Gastroesophageal sphincter (tissue), 4 donors: Measurements from ENCODE around the gene VSTM2L. TPM values are rescaled to one million over a fixed set of nuclear protein-coding genes. Genes with fewer than 3 reads are reported as not detected.

ENCODE experiments used
- ATAC-seq: fragments of 150-250 bp; one replicate; pipeline ENCODE4 v1.9.1; 2016; ENCODE audit warnings: mild to moderate bottlenecking, moderate library complexity
- H3K27ac ChIP-seq, 4 donors: fragments of 200-600 bp; sonication (generic) in 3 of 4; 1 replicate in 3 of 4; 2 replicates in 1 of 4; pipeline ENCODE4 v1.5.1; 2016 to 2019
- H3K27me3 ChIP-seq: fragments of 200-600 bp; sonication (generic); one replicate; pipeline ENCODE4 v1.5.1; 2019
- H3K36me3 ChIP-seq, 2 donors: fragments of 200-600 bp; sonication (generic); one replicate each; pipeline ENCODE4 v1.5.1; 2019; ENCODE audit warnings: control low read depth in 1 of 2
- H3K4me1 ChIP-seq, 3 donors: fragments of 200-600 bp; sonication (generic); 1 replicate in 2 of 3; 2 replicates in 1 of 3; pipeline ENCODE4 v1.5.1; 2016 to 2019; ENCODE audit warnings: control low read depth in 2 of 3
- H3K4me3 ChIP-seq, 2 donors: fragments of 200-600 bp; sonication (generic); one replicate each; pipeline ENCODE4 v1.5.1; 2019; ENCODE audit warnings: mild to moderate bottlenecking in 1 of 2, moderate library complexity in 1 of 2
- H3K9me3 ChIP-seq, 3 donors: fragments of 200-600 bp; sonication (generic); one replicate each; pipeline ENCODE4 v1.5.1; 2017 to 2019; ENCODE audit warnings: control low read depth in 2 of 3
- CTCF ChIP-seq, 4 experiments: fragments of 200-600 bp in 2 of 4; fragments of 450-650 bp in 2 of 4; sonication (generic) in 1 of 4; IDR thresholded peaks; one replicate each; pipeline ENCODE4 v1.5.1; 2017 to 2019; ENCODE audit warnings: antibody characterized with exemption in 4 of 4, mild to moderate bottlenecking in 2 of 4, moderate library complexity in 2 of 4
- EP300 ChIP-seq: sonication (generic); formaldehyde crosslinking; IDR thresholded peaks from one replicate; pipeline ENCODE4 v1.6.1; 2017; ENCODE audit warnings: antibody characterized with exemption, mild to moderate bottlenecking
- POLR2A ChIP-seq, 2 donors: fragments of 450-650 bp; IDR thresholded peaks; one replicate each; pipeline ENCODE4 v1.6.1; 2017; ENCODE audit warnings: antibody characterized with exemption in 2 of 2, mild to moderate bottlenecking in 2 of 2, moderate library complexity in 1 of 2
- POLR2AphosphoS5 ChIP-seq: sonication (generic); formaldehyde crosslinking; IDR thresholded peaks from one replicate; pipeline ENCODE4 v1.6.1; 2017; ENCODE audit warnings: antibody characterized with exemption
- WGBS, 2 donors: methylation state at CpG; one replicate each; pipeline ENCODE4 v1.1.5; 2018; ENCODE audit warnings: low coverage in 1 of 2; 5-methylcytosine and 5-hydroxymethylcytosine counted together
- total RNA-seq, 4 donors: library from RNA; depleted of rRNA; stranded (reverse); fragments of >200 nt; gene quantifications; one replicate each; pipeline ENCODE4 v1.1.0, GENCODE V29; 2016

Gene VSTM2L
- total RNA-seq, 4 donors from 2014 or later, result 0.94 to 8.5 (median 7.0) TPM

DNA sequence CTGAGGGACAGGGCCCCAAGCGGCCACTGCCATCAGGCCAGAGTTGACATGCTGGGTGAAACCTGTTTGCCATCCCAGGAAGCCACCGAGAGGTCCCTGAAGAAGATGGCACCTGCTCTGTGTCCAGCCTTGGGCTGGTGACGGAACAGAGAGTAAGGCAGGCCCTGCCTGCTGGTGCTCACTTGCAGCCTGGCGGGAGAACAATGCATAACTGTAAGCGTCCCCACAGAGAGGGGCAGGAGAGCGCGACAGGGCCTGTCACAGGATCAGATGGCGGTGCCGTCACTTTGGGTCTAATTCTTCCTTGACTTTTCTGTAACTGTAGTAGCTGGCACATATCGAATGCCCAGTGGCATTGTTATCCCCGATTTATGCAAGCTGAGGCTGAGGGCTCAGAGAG, 29.0 kb upstream of the VSTM2L start:
- no peak for ATAC-seq
- H3K27me3 ChIP-seq, result no peaks in the 10 kb centered on the region
- H3K36me3 ChIP-seq, result peaks cover 0 to 68% of the 10 kb centered on the region in 2 donors
- peaks cover 0 to 7% (median 0%) of the 10 kb centered on the region in 3 donors for H3K4me1 ChIP-seq
- no peak overlapping the region for H3K27ac ChIP-seq
- H3K9me3 ChIP-seq, result no peaks in the 10 kb centered on the region
- TF ChIP-seq POLR2AphosphoS5 (no peak), CTCF (IDR thresholded peaks at IDR 0.05) (no peak), POLR2A (IDR thresholded peaks at IDR 0.05) (no peak), EP300 (no peak)
- WGBS, 2 donors, result 93 to 100% methylated on average over 2 of the region's 11 CpGs
- H3K4me3 ChIP-seq, result no peak overlapping the region

- Histone ChIP-seq H3K4me1 (peaks cover 0 to 1% (median 0%) of the 10 kb centered on the region in 3 donors), H3K9me3 (no peaks in the 10 kb centered on the region), H3K36me3 (peaks cover 0 to 51% of the 10 kb centered on the region in 2 donors), H3K4me3 (no peak overlapping the region), H3K27me3 (no peaks in the 10 kb centered on the region), H3K27ac (no peak overlapping the region)
- TF ChIP-seq POLR2AphosphoS5 (no peak), POLR2A (IDR thresholded peaks at IDR 0.05) (no peak), CTCF (IDR thresholded peaks at IDR 0.05) (no peak), EP300 (no peak)
- ATAC-seq, result no peak
- whole genome bisulfite sequencing, 2 donors, result 97% methylated on average over 4 of the region's 24 CpGs; no CpG with 5 or more reads in 1 of the 2 donors
These were observed 27.3 kb upstream of the VSTM2L start for GRCh38 chr20:37875460-37876175.

DNA sequence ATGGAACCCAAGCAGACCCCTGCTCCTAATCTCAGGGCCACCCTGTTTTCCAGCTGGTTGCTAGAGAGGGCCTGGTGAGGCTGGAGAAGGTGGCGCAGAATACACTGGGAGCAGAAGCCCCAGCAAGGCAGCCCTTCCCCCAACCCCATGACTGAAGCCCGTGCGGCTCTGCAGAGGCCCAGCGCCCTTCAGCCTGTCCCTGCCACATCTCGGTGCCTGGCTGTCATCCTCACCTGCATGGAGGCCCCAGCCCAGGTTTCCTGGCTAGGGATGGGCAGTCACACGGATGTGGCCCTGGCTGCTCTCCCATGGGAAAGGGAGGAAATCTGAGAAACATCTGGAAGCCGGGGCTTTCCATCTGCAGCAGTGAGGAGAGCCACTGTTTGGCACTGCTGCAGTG, 26.1 kb upstream of the VSTM2L start:
- Histone ChIP-seq H3K4me1 (peaks cover 0 to 6% (median 0%) of the 10 kb centered on the region in 3 donors), H3K4me3 (no peak overlapping the region), H3K27ac (no peak overlapping the region), H3K36me3 (peaks cover 0 to 38% of the 10 kb centered on the region in 2 donors), H3K27me3 (no peaks in the 10 kb centered on the region), H3K9me3 (no peaks in the 10 kb centered on the region)
- 20 to 70% methylated on average over 1 to 2 of the region's 7 CpGs for WGBS, 2 donors
- no peak for ATAC-seq
- TF ChIP-seq EP300 (no peak), CTCF (IDR thresholded peaks at IDR 0.05) (no peak), POLR2AphosphoS5 (no peak), POLR2A (IDR thresholded peaks at IDR 0.05) (no peak)

DNA sequence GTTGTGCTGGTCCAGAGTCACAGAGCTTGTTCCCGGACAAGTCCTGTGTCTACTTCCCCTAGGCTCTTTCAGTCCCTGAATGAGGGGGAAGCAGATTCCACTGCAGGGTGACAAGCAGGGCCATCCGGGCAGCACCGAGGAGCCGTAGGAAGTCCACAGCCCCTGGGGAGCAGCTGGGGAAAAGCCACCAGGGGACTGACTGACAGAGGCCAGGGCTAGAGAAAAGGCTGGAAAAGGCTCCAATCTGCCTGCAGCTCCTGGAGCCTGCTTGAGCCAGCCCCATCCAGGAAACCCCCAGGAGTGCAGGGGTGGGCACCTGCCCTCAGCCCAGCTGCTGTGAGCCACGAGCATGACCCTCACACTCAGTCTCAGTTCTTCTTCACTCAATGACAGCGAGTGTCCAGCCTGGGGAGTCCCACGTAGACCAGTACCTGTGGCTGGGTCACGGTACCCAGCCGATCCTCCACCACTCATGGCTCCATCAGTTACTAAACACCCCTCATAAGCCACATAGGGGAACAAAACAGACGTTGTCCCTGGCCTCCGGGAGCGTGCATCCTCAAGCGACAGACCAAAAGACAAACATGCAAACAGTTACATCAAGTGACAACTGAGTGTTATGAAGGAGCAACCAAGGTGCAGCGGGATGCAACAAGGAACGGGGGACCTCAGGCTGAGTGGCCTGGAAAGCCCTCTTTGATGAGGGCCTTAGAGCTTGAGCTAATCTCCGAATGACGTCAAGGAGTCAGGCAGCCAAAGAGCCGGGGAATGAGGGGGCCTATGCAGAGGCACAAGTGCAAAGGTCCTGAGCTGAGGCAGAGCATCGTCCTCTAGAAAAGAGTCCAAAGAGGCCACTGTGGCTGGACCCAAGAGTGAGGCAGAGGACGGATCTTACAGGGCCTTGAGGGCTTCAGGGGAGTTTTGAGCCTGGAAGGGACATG, 24.8 kb upstream of the VSTM2L start:
- 55 to 80% methylated on average over 4 to 10 of the region's 20 CpGs for WGBS, 2 donors

More for the DNA sequence above, 24.8 kb upstream of the VSTM2L start:
- Histone ChIP-seq H3K27me3 (no peaks in the 10 kb centered on the region), H3K4me1 (peaks cover 0 to 6% (median 0%) of the 10 kb centered on the region in 3 donors), H3K27ac (no peak overlapping the region), H3K36me3 (peaks cover 0 to 26% of the 10 kb centered on the region in 2 donors), H3K4me3 (no peak overlapping the region), H3K9me3 (no peaks in the 10 kb centered on the region)
- no peak for ATAC-seq
- no peak for TF ChIP-seq EP300
- no peak for TF ChIP-seq POLR2A (IDR thresholded peaks at IDR 0.05)
- TF ChIP-seq POLR2AphosphoS5, result no peak
- no peak for TF ChIP-seq CTCF (IDR thresholded peaks at IDR 0.05)
